NB4 (cell line): ENCODE data around the gene MINDY4.

Source experiments
- CTCF ChIP-seq: IDR thresholded peaks from one replicate; pipeline ENCODE4 v1.5.1; 2012; ENCODE audit warnings: low read depth, low read length
- POLR2A ChIP-seq: IDR thresholded peaks from 2 replicates; pipeline ENCODE4 v1.6.1; 2011; ENCODE audit warnings: mild to moderate bottlenecking; ENCODE audit not compliant: insufficient read length; ENCODE audit errors: extremely low read depth

- TF ChIP-seq CTCF, result no peak
- no peak for TF ChIP-seq POLR2A
Observed at GRCh38 chr7:30929686-30930085, 158.5 kb downstream of the MINDY4 start.
